GM18519 (cell line): ENCODE measurements around the gene APCDD1L.

Source experiments
- ATAC-seq: cut with Tn5 transposase; IDR thresholded peaks from one replicate; pipeline ENCODE4 v1.9.1; 2021; ENCODE audit warnings: mild to moderate bottlenecking, moderate library complexity; ENCODE audit not compliant: unreplicated experiment, low FRiP score

The APCDD1L gene

DNA sequence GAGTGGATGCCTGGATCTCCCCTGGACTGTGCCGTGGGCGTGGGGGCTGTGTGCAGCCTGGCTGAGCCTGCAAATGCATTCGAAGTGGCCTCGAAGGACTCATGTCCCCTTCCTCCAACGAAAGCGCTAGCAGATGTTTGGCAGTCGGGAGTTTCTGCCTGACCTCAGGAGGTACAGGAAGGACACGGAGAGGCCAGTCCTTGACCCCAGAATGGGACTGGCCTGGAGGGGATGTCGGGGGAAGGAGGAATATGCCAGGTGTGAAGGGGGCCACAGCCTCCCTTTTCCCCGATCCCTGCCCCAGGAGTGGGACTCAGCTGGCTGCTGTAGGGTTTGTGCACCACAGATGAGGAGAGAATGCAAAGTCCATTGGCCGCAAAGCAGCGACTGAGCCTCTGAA, 45.6 kb downstream of the APCDD1L start:
- ATAC-seq, result no peak

DNA sequence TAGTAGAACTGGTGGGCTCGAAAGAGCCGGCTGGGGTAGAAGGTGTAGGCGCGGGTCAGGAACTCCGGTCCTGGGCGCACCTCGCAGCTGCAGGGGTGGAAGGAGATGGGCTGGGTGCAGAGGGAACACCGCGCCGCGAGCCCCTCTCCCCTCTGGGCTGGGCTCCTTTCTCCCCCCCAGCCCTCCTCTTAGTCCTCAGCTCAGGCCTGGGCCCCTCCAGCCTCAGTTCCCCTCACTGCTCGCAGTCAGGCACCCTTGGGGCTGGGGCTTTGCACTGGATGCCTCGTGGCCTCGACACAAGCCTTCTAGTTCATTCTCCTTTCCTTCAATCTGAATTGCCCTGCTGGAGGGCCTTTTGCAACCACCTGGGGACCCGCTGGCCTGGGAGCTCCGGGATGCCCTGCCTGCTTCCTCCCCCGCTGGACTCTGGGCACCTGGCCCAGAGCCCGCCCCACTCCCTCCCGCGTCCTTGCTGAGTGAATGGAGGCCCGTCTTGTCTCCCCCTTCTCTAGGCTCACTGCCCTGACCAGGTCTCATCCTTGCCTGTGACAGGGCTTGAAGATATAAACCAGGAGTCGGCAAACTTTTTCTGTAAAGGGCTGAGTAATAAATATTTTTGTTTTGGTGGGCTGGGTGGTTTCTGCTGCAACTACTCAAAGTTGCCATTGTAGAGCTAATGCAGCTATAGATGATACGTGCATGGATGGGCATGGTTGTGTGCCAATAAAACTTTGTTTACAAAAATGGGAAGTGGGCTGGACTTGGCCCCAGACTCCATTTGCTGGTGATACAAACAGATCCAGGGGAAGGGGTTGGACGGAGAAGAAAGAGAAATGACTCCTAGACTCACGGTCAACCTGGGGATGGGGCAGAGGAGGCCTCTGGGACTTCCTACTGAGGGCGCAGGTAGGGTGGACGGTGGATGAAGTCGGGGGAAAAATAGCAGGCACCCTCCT, 47.3 kb downstream of the APCDD1L start:
- no peak for ATAC-seq

GRCh38 chr20:58466729-58467571, 48.2 kb downstream of the APCDD1L start:
- ATAC-seq, result no peak

- no peak for ATAC-seq
These were observed 49.0 kb downstream of the APCDD1L start for GRCh38 chr20:58466095-58466708.

DNA sequence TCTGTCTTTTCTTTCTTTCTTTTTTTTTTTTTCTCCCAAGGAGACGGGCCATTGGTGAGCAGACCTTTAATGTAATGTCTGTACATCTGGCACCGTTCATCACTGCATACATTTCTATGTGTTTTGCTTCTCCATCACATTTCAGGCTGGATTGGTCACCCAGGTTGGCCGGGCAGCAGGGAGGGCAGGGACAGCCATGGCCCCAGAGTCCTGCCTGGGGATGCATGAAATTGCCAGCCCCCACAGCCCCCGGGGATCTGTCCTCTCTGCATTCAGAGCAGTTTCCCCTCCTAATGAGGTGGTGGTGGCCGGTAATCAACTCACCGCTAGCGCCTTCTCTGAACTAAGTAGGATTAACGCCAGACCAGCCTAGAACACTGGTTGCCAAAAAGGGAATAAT, 50.4 kb downstream of the APCDD1L start:
- ATAC-seq, result no peak

DNA sequence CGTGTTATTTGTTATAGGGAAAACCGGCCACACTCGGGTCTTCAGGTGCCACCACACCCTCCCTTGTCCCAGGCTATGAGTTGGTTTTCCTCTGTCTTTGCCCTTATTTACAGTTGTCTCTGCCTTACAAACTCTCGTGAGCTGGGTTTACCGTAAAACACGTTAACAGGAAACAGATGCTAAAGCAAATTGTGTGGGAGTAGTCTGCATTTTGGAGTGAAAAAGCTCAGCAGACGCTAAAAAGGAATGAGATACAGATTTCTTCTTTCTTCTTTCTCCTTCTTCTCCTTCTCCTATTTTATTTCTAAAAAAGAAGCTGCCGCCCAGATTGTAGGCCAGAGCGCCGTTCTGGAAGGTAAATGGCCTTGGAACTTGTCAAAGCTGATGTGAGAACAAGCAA, 51.9 kb downstream of the APCDD1L start:
- no peak for ATAC-seq

- no peak for ATAC-seq
These were observed 53.3 kb downstream of the APCDD1L start for GRCh38 chr20:58461899-58462298.

GRCh38 chr20:58461104-58461503, 54.1 kb downstream of the APCDD1L start:
- no peak for ATAC-seq

GRCh38 chr20:58459058-58459750, 56.0 kb downstream of the APCDD1L start:
- ATAC-seq, result peak; percentile 14

- ATAC-seq, result peak; percentile 90
These were observed 56.7 kb downstream of the APCDD1L start for GRCh38 chr20:58458342-58459057.

- ATAC-seq, result no peak
These were observed 58.0 kb downstream of the APCDD1L start for GRCh38 chr20:58457083-58457695.

DNA sequence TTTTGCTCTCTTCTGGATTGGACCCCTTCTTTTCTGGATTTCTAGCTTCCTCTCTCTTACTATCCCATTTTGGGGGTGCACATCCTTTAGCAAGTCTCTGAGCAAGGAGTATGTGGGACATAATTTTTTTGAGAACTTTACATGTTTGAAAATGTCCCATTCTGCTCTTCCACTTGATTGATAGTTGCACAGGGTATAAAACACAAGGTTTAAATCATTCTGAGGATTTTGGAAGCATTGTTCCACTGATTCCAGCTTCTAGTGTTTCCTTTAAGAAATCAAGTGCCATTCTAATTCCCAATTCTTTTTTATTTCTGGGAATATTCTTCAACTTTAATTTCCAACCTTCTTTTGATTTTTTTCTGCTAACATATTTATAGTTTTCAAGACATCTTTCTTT, 60.7 kb downstream of the APCDD1L start:
- ATAC-seq, result no peak

GRCh38 chr20:58453391-58453790, 61.8 kb downstream of the APCDD1L start:
- ATAC-seq, result no peak

GRCh38 chr20:58452667-58453255, 62.4 kb downstream of the APCDD1L start:
- ATAC-seq, result no peak

GRCh38 chr20:58450254-58450653, 64.9 kb downstream of the APCDD1L start:
- peak; percentile 66 for ATAC-seq

- no peak for ATAC-seq
These were observed 65.4 kb downstream of the APCDD1L start for GRCh38 chr20:58449681-58450221.

GRCh38 chr20:58448958-58449357, 66.2 kb downstream of the APCDD1L start:
- no peak for ATAC-seq

DNA sequence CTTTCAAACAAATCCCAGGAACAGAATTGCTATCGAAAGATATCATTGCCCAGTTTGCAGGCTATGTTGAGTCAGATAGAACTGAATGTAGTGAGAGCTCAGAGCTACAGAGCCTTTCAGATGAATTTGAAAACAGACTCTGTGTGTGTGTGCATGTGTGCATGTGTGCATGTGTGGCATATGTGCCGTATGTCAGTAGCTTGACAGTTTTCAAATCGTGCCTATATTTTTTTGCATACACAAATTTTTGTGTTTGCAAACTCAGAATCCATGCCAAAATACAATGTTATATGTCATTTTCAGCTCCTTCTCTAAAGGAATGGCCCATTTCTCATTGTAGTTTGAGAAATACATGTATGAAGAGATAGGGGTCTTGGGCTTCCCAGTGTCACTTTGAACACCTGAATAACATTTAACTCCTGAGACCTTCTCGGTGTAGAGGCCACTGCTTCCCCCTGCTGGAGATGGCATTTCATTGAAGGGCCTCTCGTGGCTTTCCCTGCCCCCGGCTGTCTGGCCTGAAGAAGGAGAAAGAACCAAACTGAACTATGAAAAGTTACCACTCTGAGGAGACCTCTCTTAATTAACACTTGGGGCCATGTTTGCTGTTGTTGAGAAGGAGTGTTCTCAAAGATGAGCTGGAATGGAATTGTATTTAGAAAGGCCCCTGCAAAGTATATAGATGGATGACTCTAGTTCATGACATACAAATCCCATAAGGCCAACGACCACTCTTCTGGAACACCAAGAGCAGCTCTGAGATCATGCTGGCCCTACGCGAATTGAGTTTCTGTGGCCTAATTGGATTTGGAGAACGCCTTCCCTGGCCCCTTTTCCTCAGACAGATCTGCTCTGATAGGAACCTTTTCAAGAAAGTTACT, 67.4 kb downstream of the APCDD1L start:
- ATAC-seq, result no peak
